Renal cortex interstitium (tissue), 11 donors: ENCODE measurements around the gene SPATS2. TPM values are rescaled to one million over a fixed set of nuclear protein-coding genes. Genes with fewer than 3 reads are reported as not detected.

ENCODE experiments used
- DNase-seq, 11 donors: peaks; one replicate each; pipeline ENCODE4 v3.0.0-alpha.2; 2013; ENCODE audit warnings: low read depth in 9 of 11, low spot score in 4 of 11; ENCODE audit errors: extremely low read depth in 1 of 11
- polyA plus RNA-seq, 3 donors: library from polyadenylated mRNA; unstranded; fragments of 120-200 nt; gene quantifications; one replicate each; pipeline ENCODE4 v1.2.1, GENCODE V29; 2013; ENCODE audit not compliant: insufficient read length in 3 of 3

The SPATS2 gene
- polyA plus RNA-seq, 3 donors = 51.0 to 63.3 (median 52.7) TPM

GRCh38 chr12:49554266-49554665 is 187.0 kb downstream of the SPATS2 start:
- DNase-seq = no peak

- no peak for DNase-seq
Observed at GRCh38 chr12:49555631-49556390, 188.5 kb downstream of the SPATS2 start.

- no peak for DNase-seq
Observed at GRCh38 chr12:49556391-49557186, 189.3 kb downstream of the SPATS2 start.

- DNase-seq = no peak
Observed at GRCh38 chr12:49557187-49557916, 190.1 kb downstream of the SPATS2 start.

- DNase-seq = no peak
Observed at GRCh38 chr12:49557917-49558215, 190.6 kb downstream of the SPATS2 start.

GRCh38 chr12:49558526-49558925 is 191.3 kb downstream of the SPATS2 start:
- no peak for DNase-seq

GRCh38 chr12:49559011-49559675 is 191.9 kb downstream of the SPATS2 start:
- DNase-seq = no peak

GRCh38 chr12:49560695-49561094 is 193.4 kb downstream of the SPATS2 start:
- no peak for DNase-seq

GRCh38 chr12:49562233-49562632 is 195.0 kb downstream of the SPATS2 start:
- DNase-seq = no peak

- no peak for DNase-seq
Observed at GRCh38 chr12:49562831-49563230, 195.6 kb downstream of the SPATS2 start.

GRCh38 chr12:49563951-49564685 is 196.9 kb downstream of the SPATS2 start:
- DNase-seq = no peak

- DNase-seq = no peak
Observed at GRCh38 chr12:49564686-49565405, 197.6 kb downstream of the SPATS2 start.

- DNase-seq = no peak
Observed at GRCh38 chr12:49565406-49566265, 198.4 kb downstream of the SPATS2 start.

- DNase-seq = no peak
Observed at GRCh38 chr12:49566361-49566760, 199.1 kb downstream of the SPATS2 start.

- DNase-seq = no peak
Observed at GRCh38 chr12:49567302-49567610, 200.0 kb downstream of the SPATS2 start.

GRCh38 chr12:49567611-49568441 is 200.6 kb downstream of the SPATS2 start, which contains the start of gene MCRS1:
Gene MCRS1 (minus strand): TSS chr12:49568142. CDS start chr12:49566731, 1,411 bp downstream.
- DNase-seq = peak; percentile 81 to 91 (median 86)
